NCI-H774 (cell line): ENCODE measurements around the gene CDC14A.
A peak's percentile ranks its signal among the peaks of the same experiment; 100 is the strongest.
"Not testable (repeated sequence)": the region's sequence is repeated elsewhere in the genome, so short reads cannot be mapped to it uniquely, and the experiment has no call there.

ENCODE experiments used
- DNase-seq: peaks from one replicate; lab custom pipeline; 2025; lab: John Stamatoyannopoulos, UW

CDC14A gene

DNA sequence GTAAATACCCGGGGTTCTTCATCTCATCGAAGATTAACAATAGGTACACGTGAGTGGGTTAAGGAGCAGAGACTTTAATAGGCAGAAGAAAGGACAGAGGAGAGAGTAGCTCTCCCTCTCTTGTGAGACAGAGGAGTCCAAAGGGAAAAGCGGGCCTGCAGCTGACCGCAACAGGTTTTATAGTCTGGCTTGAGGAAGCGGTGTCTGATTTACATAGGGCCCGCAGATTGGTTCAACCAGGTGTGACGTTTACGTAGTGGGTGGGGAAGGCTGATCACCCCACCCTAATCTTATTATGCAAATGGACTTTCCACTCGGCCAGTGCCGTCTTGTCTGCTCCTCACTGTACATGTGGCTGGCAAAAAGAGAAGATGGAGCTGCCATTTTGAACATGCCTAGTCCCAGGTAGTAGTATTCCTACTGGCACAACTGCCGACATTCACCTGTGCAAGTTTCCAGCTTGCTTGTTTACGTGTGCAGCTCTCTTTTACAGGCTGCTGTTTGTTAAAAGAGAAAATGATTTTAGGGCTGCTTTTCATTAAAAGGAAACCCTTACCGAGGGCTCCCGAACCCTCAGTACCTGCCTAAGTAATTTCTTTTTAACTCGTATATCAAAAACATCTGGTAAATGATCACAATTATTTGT lies 10.6 kb downstream of the CDC14A start:
- DNase-seq: no peak

GRCh38 chr1:100363831-100364230 lies 11.5 kb downstream of the CDC14A start:
- no peak for DNase-seq

GRCh38 chr1:100364697-100365096 lies 12.4 kb downstream of the CDC14A start:
- no peak for DNase-seq

DNA sequence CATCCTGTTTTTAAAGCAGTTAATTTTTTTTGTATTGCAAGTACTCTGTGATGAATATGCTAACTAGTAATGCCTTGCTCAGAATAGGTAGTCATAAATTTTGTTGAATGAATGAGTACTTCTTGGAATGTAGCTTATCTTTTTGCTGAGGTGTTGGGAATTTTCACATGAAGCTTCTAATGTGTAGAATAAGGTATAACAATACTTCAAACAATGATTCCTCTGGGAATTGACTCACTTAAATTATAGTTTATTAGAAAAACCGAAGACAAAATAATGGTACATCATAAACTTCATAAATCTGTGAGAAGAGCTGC lies 13.9 kb downstream of the CDC14A start:
- no peak for DNase-seq

GRCh38 chr1:100369339-100369738 lies 17.0 kb downstream of the CDC14A start:
- DNase-seq: not testable (repeated sequence)

DNA sequence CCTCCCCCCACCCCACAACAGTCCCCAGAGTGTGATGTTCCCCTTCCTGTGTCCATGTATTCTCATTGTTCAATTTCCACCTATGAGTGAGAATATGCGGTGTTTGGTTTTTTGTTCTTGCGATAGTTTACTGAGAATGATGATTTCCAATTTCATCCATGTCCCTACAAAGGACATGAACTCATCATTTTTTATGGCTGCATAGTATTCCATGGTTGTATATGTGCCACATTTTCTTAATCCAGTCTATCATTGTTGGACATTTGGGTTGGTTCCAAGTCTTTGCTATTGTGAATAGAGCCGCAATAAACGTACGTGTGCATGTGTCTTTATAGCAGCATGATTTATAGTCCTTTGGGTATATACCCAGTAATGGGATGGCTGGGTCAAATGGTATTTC lies 21.6 kb downstream of the CDC14A start:
- not testable (repeated sequence) for DNase-seq

- DNase-seq: not testable (repeated sequence)
These were observed 24.6 kb downstream of the CDC14A start for GRCh38 chr1:100376890-100377289.

- no peak for DNase-seq
These were observed 25.5 kb downstream of the CDC14A start for GRCh38 chr1:100377590-100378361.

GRCh38 chr1:100378956-100379355 lies 26.6 kb downstream of the CDC14A start:
- no peak for DNase-seq

GRCh38 chr1:100380635-100381034 lies 28.3 kb downstream of the CDC14A start:
- no peak for DNase-seq

GRCh38 chr1:100382657-100383056 lies 30.4 kb downstream of the CDC14A start:
- DNase-seq: no peak

- peak; percentile 35 for DNase-seq
These were observed 31.6 kb downstream of the CDC14A start for GRCh38 chr1:100383743-100384405.

DNA sequence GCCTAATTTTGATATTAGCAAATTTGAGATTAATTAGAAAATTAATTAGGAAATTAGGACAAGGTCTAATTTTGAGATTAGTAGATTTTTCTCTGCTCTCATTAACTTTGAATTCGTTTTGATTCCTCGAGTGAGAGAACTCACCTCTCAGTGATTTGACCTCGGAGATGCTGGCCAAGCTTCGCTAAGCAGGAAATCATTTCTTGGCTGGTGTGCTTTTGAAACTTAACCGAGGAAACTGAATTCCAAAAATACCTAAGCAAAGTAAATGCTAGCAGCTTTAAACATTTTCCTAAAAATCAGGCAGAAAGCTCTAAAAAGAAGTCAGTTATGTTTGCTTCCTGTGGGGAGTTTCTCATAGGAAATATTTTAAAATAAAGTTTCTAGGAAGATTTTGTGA lies 34.9 kb downstream of the CDC14A start:
- DNase-seq: no peak

DNA sequence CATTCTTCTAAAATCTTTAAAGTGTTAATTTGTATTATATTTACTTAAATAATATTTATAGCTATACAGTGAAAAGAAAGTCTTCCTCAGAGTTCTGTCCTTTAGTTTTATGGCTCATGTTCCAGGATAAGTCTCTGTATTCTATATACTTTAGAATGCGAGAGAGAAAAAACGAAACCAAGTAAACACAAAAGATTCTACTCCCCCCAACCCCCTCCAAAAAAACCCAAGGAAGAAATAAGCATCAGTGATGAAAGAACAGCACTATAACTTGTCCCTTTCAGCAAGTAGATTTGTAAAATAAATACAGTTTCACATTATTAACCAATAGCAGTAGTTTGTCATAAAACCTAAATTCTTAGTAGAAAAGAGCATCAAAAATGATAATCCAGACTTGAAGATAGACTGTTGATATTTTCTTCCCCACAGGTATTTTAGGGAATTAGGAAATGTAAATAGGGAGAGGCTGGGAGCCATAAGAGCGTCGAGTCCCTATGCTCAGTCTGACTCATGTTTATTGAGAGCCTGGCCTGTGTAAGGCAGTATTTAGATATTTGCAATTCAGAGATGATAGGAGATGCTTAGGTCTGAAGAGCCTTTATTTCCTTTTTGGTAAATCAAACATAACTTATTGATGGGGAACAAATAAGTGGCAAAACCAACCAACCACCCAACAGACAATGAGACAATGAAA lies 35.5 kb downstream of the CDC14A start:
- no peak for DNase-seq

GRCh38 chr1:100390531-100390930 lies 38.2 kb downstream of the CDC14A start:
- no peak for DNase-seq

- DNase-seq: no peak
These were observed 39.4 kb downstream of the CDC14A start for GRCh38 chr1:100391675-100392074.

DNA sequence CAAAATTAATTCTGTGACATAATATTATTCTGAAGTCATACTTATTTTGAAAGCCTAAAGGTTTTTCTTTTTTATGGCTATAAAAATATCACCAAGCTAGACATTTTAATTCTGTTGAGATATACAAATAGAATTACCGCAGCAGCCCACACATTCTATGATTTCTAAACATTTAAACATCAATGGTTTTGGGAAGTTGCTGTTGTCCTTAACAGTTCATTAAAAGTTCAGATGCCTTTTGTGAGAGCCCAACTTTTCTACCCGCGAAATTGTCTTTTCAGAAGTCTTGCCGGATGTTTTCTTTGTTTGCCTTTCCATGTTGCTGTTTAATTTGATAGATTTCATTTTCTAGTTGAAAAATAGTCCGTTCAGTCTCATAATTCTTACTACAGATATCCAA lies 40.5 kb downstream of the CDC14A start:
- no peak for DNase-seq

DNA sequence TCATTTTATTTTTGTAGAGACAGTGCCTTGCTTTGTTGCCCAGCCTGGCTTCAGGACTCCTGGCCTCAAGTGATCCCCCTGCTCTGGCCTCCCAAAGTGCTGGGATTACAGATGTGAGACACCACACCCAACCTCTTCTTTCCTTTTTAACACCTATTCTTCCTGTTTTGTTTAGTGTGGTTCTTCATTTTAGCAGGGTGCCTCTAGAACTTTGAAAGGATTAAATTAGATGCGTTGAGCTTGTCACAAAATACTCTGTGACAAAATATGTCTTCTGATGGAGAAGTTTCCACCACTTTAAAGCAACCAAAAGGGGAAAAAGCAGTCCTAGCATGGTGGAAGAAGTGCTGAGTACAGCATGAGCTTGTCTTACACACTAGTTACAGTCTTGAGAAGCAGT lies 42.0 kb downstream of the CDC14A start:
- no peak for DNase-seq

- DNase-seq: no peak
These were observed 43.6 kb downstream of the CDC14A start for GRCh38 chr1:100395913-100396312.

DNA sequence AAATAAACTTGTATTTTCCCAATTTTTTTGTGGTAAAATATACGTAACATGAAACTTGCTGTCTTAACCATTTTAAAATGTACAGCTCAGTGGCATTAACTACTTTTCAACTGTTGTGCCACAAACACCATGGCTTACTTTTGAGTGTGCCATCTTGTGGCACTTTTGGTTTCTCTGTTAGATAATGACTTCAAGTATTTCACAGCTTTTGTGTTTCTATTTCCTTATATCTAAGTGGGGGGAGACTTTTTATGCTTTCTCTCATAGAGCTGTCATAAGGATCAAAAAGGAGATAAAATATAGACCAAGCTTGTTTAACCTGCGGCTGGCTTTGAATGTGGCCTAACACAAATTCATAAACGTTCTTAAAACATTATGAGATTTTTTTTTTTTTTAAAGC lies 44.3 kb downstream of the CDC14A start:
- no peak for DNase-seq

DNA sequence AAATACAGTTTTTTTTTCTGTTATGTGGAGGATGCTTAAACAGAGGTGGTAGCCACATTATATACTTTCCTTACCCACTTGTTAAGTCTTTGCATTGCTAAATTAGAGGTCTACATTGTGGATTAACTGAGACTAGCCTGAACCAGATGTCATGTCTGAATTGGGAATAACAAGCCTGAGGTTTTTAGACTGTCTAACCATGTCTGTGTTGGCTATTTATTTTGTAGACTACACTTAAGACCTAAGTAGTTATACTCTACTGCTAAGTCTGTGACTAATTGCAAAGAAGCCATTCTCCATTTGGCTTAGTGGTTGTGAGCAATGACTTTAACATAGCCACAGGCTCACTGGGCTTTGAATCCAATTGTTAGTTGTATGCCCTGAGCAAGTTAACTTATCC lies 45.4 kb downstream of the CDC14A start:
- DNase-seq: no peak

DNA sequence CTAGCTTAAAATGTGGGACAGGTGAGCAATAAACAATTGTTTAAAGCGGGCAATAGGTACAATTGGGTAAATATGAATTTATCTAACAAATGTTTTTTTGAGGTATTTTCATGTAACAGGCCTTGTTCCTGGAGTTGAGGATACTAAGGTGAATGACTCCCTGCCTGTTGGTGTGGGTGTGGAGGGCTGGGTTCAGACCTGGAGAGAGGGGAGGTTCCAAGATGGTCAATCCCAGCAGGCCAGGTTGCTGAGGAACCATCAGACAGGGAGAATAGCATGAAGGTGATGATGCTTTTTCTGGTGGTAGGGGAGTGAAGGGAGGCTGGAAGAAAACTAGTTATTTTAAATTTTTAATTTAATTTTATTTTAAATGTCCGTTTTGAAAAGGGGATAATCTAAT lies 46.3 kb downstream of the CDC14A start:
- DNase-seq: no peak

DNA sequence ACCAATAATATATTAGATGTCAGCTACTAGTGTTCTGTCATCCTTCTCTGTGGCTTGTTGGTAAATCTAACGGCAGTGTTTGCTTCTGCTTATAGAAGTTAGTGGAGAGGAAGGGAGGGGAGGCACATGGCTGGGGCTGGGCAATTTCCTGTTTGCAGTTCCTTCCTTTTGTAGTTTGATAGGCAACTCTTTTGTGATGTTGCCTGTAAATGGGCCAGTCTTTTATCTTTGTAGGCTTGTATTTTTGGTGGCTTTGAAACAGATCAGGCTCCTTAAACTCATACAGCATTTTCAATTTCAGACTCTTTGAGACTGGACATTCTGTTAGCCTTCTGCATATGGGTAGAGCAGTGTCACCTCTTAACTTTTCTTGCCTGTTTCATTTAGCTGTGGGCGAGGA lies 48.1 kb downstream of the CDC14A start:
- no peak for DNase-seq
